SKM-1 treated with dmso at 0.1 percent for 144 hours (cell line): ENCODE results near the gene NME7.
"Not testable (repeated sequence)": the region's sequence is repeated elsewhere in the genome, so short reads cannot be mapped to it uniquely, and the experiment has no call there.

Experiments
- DNase-seq: peaks from one replicate; lab custom pipeline; 2025; ENCODE audit not compliant: unreplicated experiment; lab: John Stamatoyannopoulos, UW

Gene NME7

DNA sequence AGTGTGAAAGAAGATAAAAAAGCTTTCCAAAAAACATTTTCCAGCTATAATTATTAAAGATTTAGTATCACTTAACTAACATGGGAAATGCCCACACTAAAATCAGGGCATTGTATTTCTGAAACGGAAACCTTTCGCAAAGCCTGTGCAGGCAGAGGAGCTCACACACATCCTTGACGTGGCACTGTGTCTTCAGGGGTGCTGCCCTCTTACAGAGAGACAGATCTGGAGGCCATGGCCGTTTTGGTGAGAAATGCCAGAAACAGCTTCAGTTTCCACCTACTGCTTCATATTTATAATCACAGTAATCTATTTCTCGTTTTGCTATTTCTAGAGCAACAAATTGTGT, 234.4 kb downstream of the NME7 start:
- no peak for DNase-seq

DNA sequence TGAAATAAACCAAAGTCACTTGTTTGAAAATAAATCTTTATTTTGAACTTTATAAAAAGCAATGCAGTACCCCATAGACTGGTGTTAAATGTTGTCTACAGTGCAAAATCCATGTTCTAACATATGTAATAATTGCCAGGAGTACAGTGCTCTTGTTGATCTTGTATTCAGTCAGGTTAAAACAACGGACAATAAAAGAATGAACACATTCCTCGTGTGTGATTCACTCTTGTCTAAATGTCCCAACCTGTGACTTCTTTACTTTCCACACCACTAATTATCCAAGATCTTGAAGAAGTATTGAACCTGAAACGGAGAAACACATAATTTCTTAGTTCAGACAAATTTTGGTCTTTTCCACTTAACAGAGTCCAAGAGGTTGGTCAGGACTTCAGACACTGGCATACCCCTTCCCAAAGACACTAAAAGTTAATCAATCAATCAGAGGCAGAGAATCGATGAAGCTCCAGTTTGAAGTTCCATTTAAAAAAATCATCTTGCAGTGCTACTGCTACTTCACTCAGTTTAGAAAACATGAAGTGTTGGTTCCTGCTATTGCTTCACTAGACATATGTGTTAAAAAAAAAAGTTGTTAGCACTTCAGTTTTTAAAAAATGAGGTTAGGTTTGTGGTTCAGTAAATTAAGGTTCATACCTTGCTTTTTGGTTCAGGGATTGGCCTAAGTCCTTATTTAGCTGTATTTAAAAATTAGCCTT, 234.9 kb downstream of the NME7 start:
- DNase-seq, result no peak

DNA sequence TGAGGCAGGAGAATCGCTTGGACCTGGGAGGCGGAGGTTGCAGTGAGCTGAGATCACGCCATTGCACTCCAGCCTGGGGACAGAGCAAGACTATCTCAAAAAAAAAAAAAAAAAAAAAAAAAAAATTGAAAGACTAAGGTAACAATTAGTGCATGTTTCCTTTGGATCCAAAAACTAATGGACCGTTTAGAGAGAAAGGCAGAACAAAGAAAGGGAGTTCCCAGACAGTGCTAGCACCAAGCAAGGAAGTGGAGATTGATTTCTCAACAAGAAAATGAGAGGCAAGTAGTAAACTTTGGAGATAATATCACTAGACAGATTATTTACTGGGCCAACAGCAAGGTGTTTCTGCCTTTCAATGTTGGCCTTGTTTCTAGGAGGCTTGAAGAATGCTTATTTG, 236.9 kb downstream of the NME7 start:
- no peak for DNase-seq

DNA sequence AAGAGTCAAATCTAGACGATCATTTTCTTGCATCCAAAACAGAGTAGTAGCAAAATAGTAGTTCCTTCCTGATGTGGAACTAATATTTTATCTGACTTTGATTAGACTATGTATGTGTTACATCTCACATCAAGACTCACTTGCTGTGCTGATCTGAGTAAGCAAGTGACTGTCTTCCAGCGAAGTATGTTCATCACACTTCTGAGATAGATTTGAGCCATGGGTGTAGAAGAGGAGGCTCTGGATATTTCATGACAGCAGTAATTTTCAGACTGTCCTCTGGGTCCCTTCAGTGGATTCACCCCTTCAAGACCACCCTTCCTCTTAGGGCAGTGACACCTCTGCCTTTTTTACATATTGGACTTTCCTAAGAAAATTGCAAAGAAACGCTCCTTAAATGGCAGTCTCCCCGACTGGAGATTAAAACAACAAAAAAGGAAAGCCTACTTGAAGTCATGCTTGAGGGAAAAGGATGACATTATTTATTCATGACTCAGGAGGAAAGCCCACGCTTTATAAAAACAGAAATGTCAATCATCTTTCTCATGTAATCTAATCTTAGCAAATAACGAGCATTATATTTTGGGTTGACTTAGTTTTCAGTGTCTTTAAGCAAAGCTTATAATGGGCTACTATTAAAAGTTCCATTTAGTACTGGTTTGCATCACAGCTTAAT, 238.3 kb downstream of the NME7 start:
- DNase-seq, result no peak

DNA sequence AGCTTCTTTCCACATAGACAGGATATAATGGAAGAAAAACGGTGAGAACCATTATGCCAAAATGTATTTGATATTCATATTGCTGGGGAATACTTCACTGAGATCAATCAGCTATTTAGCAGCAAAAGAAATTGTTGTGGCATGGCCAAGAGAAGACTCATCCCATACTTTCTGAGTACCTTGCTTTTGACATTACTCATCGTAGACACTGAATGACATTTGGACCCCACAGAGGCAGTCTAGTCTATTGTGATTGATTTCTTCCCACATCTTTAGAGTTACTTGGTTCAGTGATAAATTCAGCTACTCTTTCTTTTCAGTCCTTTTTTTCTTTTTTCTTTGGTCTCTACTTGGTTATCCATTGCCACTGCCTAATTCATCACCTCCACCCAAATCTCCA, 239.0 kb downstream of the NME7 start:
- DNase-seq, result no peak

DNA sequence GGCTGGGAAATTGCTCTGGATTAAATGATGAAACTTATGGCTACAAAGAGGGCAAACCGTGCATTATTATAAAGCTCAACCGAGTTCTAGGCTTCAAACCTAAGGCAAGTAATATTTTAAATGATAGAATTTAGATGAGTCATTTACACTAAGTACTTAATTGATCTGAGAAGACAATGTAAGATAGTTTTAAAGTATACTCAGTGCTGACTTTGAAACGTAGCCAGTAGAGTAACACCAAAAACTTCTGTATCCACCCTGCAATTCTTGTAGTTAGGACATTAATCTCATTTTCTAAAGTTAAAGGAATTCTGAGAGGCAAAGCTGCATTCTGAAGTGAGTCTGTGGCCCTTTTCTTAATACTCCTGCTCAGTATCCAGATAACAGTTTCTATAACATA, 240.3 kb downstream of the NME7 start:
- DNase-seq, result no peak

DNA sequence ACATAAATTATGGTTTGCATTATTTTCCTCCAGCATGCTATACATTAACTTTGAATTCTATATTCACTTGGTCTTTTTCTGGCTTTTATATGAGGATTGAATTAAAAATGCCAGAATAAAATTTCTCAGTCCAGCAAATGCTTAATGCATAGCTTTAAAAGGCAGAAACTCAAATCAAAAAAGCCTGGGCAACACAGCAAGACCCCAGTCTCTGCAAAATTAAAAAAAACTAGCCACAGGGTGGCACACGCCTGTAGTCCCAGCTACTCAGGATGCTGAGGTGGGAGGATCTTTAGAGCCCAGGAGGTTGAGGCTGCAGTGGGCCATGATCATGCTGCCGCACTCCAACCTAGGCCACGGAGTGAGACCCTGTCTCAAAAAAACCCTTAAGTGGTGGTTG, 241.3 kb downstream of the NME7 start:
- no peak for DNase-seq

DNA sequence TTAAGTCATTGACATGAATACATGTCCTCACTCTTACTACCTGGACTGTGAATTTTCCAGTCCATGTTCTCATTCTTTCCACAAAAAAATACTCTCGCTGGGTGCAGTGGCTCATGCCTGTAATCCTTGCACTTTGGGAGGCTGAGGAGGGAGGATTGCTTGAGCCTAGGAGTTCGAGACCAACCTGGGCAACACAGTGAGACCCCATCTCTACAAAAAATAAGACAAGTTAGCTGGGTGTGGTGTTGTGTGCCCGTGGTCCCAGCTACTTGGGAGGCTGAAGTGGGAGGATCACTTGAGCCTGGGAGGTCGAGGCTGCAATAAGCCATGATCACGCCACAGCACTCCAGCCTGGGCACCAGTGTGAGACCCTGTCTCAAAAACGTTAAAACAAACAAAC, 242.0 kb downstream of the NME7 start:
- DNase-seq, result not testable (repeated sequence)

DNA sequence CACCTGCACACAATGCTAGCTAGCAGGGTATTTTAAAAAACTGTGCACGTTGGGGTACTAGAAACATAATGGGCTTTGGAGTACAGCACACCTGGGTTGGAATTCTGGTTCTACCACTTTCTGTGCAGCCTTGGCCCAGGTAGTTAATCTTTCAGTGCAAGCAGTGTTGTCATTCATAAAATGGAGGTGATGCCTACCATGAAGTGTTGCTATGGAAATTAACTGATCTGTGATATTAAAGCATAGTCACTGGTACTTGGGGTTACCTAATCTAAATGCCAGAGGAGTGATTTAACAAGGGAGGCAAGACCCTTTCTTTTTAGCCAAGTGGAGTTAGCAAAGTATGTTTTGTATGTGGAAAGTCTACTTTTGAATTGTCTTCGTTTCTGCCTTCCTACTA, 243.1 kb downstream of the NME7 start:
- no peak for DNase-seq

DNA sequence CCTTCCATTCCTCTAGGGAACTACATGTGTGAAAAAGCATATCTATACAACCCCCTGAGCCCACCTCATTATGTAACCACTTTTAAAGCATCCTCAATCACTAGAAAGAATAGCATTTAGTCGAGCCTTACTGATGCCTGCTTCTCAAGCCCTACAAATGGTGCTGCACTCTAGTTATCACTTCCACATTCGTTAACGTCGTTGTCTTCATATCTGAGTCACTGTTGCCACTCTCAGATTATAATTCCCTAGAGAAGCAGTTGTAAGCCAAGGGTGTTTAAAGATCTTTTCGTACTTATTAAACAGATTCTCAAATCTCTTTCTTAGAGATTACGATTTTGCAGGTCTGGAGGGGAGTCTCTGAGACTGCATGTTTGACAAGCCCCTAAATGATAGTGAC, 244.6 kb downstream of the NME7 start:
- DNase-seq, result no peak

DNA sequence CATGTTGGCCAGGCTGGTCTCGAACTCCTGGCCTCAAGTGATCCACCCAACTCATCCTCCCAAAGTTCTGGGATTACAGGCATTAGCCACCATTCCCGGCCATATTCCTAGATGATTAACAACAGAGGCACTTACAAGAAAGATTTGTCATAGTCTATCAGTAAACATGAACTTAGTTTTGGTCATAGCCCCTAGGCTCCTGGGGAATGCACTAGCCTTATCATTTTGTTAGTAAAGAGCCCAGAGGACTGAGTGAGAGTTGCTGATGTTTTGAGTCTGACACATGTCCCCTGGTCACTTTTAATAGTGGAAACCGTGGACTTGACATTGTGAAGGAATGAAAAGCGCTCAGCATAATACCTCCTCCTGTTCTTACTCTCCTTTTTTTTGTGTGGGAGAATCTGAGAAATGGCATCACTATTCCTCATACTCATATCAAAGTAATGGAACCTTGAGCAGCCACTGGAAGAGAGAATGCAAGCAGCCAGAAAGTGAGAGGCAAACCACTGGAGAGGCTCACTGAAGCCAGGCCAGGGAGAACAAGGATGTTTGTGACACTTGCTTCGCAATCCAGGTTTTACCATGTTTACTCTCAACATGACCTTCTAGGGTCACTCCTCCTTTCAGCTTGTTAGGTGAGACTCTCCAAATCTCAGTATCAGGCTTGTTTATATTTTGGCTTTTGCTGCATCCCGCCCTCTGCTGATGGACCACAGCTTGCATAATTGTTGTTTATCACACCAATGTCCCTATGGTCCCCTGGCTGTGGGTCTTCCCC, 246.3 kb downstream of the NME7 start:
- no peak for DNase-seq

DNA sequence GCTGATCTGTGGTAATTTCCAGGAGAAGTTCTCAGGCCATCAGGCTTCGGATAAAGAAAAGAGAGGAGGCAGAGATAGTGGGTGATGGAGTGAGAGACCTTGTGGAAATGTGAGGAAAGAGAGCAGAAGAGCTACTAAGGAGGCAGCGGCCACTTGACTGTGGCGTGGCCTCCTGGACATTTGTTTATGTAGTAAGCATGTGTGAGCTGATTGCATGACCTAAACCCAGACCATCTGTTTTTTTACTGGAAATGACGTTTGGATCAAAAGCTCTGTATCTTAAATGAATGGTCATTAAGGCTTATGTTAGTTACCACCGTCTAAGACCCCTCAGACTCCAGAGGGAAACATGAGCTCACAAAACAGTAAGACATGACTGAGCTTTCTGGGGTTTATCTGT, 247.5 kb downstream of the NME7 start:
- no peak for DNase-seq

DNA sequence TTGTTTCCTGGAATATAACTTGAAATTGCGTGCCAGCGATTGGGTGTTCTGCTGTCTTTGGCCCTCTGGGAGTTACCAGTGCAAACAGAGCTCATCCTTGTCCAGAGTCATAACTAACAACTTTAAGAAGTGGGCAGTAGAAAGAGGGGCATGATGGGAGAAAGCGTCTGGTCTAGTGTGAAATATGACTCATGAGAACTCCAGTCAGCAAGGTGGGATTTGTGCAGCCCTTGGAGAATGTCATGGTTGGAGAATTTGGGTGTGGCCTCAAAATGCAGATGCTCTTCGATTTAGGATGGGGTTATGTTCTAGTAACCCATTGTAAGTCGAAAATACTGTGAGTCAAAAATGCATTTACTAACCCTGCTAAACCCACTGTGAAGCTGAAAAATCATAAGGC, 248.2 kb downstream of the NME7 start:
- DNase-seq, result no peak

DNA sequence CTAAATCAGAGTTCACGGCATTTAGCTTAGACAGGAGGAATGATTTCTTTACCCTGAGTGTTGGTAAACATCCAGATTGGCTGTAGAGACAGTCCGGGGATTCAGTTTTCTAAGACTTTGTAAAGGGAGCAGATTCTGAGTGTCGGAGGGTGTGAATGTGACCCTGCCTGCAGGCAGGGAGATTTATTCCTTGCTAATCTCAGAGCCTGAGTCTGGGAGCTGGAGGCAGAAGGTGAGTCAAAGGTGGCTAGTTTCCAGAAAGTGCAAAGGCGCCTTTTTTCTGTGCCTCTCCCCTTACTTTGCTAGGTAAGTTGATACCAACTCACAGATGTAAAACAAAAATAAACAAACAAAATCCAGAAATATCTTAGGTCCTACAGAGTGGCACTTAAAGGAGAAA, 249.4 kb downstream of the NME7 start:
- DNase-seq, result no peak

DNA sequence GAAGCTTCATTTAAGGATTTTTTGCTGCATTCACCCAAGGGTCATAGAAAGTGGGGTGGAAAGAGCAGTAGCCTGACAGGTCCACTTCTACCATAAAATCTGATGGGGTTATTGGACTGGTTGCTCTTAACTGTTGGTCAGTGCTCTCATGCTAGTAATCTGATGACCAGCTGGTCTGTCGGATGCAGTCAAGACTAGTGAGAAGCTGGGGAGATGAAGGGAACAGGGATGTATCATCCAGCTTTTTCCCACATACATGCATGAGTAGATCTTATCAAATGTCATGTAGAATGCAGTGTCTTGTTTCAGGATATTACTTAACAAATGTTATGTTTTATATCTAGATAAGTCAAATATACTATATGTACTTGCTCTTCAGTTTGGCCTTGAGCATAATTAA, 250.0 kb downstream of the NME7 start:
- DNase-seq, result no peak

DNA sequence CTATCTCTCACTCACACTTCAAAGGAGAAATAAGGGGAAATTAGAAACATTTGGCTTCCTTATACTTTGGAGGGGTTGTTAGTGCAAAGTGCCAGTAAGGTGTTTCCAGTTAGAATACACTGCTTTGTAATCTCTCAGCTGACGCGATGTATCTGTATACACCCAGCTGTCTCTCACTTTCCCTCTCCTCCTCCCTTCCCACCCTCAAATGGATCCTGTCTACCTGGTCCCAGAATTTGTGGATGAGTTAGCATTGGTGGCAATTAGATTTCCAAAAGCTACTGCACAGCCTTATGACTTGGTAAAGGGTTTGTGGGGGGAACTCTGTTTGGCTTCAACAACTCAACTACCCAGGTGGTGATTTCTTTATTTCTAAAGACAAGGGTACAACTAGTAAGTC, 250.6 kb downstream of the NME7 start:
- DNase-seq, result no peak

DNA sequence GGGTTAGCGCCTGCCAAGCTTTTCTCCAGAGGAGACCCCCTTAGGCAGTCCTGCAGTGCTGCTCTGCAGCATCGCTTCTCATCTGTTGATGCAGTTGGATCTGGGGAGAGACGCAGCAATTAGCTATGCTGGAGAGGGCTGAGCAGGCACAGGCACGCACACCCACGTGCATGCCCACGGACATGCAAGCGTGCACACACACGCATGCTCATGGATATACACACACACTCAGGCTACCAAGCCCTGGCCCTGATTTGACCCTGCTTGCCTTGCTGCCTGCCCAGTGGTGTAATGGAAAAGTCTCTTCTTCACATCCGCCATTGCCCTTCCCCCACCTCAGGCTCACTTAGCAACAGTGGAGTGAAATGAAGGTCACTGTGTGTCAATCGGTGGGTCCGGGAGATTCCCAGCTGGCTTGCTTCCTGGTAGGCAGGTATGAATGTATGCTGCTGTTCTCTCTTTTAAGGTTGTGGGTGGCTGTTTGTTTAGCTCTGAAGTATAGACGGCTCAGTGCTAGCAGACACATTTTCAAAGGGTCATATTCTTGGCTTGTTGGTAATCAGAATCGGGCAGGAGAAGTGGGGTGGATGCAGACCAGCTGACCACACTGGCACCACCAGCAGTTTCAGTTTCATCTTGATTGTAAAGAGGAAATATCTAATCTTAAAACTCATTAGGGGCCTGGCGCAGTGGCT, 251.6 kb downstream of the NME7 start:
- no peak for DNase-seq

DNA sequence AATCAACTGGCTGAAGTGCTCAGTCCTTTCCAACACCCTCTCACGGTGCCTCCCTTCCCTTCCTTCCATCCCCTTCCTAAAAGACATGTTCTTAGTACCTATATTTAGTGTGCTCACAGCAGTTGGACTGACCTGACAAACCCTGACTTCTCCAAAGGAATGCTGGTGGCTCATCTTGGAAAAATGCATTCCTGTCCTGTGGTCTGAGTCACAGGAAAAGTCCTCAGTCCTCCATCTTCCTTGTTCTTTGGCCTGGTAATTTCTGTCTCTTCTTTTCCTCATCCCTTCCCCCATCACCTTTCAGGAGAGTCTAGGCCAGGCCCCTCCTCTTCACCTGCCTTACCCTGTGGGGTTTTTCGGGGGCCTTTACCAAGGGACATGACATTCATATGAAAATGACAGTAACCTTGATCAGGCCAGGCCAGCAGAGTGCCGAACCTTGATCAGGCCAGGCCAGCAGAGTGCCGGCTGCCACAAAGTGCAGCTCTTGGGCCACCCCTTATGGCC, 253.9 kb downstream of the NME7 start:
- DNase-seq, result no peak

DNA sequence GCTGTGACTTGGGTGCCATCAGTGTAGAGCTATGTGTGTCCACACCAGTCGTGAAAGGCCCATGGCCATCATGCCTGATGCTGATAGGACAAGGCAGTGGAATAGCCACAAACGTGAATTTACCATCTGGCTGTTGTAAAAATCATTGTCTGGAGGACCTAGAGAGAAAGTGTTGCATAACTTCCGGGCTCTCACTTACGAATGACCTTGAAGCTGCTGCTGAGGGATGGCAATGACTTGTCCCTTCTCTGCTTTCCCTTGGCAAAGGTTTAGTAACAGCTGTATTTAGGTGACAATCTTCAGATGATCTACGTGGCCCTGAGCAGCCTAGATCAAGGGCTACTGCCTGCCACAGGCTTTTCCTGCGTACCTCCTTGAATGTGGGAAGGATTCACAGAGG, 255.4 kb downstream of the NME7 start:
- DNase-seq, result peak; percentile 24

DNA sequence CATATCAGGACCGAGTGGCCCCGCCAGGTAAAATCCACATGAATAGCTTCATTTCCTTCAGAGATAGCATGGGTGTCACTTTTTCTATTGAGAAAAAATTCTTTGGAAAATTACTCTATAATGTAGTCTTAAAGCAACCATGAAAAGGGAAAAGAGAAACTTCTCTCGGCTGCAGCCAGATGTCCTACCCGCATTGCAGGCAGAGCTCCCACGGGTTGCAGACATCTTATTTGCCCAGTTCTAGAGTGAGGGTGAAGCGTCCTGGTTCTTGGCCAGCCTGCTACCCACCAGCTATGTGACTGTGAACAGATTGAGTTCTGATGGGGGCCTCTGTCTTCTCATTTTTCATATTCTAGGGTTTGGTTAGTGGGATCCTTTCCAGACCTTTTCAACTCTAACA, 256.1 kb downstream of the NME7 start:
- no peak for DNase-seq

DNA sequence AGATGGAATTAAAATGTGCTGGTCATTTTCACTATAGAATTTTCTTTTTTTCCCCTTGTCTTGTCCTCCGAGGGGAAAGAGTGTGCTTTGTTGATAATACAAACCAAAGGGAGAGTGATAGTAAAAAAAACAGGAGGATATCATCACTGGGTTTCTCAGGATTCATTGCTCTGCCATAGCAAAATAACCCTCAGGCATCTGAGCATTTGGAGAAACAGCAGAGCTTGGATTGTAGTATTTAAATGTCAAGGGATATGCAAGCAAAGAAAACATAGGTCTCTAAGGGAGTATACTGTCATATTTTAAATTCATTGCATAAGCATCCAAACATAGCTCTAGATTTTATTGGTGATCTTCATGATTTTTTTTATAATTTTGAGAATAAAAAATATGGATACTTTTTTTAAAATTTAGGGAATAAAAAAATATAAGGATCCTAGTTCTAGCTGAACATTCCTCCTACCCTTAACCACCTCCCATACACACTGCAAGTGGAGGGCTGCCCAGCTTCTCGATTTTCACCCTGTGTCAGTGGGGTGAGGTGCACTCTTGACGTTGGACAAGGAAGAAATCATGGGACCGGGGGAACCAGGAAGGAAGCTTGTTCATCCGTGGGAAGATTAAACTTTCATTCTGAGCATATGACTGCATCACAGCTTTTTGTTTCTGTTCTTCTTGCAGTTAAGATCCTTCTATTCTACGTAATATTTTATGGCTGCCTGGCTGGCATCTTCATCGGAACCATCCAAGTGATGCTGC, 256.7 kb downstream of the NME7 start:
- no peak for DNase-seq
